Activated CD4-positive, alpha-beta memory T cell treated with anti-CD3 and anti-CD28 coated beads for 36 hours (primary cell): ENCODE data around the gene NAV3. TPM values are rescaled to one million over a fixed set of nuclear protein-coding genes. Genes with fewer than 3 reads are reported as not detected.

Experiments
- CTCF ChIA-PET: fragments of 350-600 bp; sonication (Branson Sonifier 250); formaldehyde crosslinking; loops from one replicate; lab custom pipeline; 2021; ENCODE audit warnings: antibody characterized with exemption, inconsistent platforms; lab: Charles Lee
- POLR2A ChIA-PET: fragments of 350-600 bp; sonication (Branson Sonifier 250); formaldehyde crosslinking; loops from one replicate; lab custom pipeline; 2021; ENCODE audit warnings: antibody characterized with exemption; lab: Charles Lee
- DNase-seq: peaks from one replicate; pipeline ENCODE4 v3.0.0-alpha.2; 2020
- H3K27ac Mint-ChIP-seq: one replicate; pipeline ENCODE4 v1.8.0; 2021; ENCODE audit warnings: mixed read lengths
- H3K27me3 Mint-ChIP-seq: one replicate; pipeline ENCODE4 v1.8.0; 2021; ENCODE audit warnings: mixed read lengths
- H3K36me3 Mint-ChIP-seq: one replicate; pipeline ENCODE4 v1.8.0; 2021; ENCODE audit warnings: mixed read lengths
- H3K4me1 Mint-ChIP-seq: one replicate; pipeline ENCODE4 v1.8.0; 2021; ENCODE audit warnings: low read depth, mixed read lengths
- H3K4me3 Mint-ChIP-seq: one replicate; pipeline ENCODE4 v1.8.0; 2021; ENCODE audit warnings: mild to moderate bottlenecking, mixed read lengths
- H3K9me3 Mint-ChIP-seq: one replicate; pipeline ENCODE4 v1.8.0; 2021; ENCODE audit warnings: mixed read lengths
- intact Hi-C: fragments of 100-400 bp; cut with micrococcal nuclease; formaldehyde crosslinking; loops from one replicate; pipeline ENCODE4 v1.15.1; 2023
- total RNA-seq, 2 experiments: library from RNA; stranded (reverse); gene quantifications; one replicate each; pipeline ENCODE4 v1.2.3, GENCODE V29; 2021

The NAV3 gene
- total RNA-seq, 2 experiments from 2014 or later: not detected

DNA sequence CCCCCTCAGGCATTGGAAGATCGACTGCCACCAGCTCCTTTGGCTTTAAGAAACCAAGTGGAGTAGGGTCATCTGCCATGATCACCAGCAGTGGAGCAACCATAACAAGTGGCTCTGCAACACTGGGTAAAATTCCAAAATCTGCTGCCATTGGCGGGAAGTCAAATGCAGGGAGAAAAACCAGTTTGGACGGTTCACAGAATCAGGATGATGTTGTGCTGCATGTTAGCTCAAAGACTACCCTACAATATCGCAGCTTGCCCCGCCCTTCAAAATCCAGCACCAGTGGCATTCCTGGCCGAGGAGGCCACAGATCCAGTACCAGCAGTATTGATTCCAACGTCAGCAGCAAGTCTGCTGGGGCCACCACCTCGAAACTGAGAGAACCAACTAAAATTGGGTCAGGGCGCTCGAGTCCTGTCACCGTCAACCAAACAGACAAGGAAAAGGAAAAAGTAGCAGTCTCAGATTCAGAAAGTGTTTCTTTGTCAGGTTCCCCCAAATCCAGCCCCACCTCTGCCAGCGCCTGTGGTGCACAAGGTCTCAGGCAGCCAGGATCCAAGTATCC is 288.7 kb downstream of the NAV3 start:
- no peaks in the 10 kb centered on the region for H3K4me1 Mint-ChIP-seq
- CTCF ChIA-PET: no interaction called here
- intact Hi-C loops: no loop called here

DNA sequence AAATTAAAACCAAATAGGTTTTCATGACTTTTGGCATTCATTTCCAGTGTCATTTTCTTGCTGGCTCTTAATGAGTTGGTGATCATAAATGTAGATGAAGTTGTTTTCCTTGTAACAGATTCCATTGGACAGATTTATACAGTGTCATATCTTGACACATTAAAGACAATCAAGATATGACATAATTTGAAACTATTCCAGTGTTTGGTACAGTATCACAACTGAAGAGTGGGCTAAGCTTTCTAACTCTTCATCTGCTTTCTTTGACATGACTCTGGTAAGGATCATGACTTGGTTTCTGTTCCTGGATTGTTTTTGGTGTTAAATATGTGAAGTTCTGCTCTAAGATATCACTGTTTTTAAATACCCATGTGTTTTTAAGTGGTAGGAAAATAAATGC is 289.6 kb downstream of the NAV3 start:
- peaks cover 7% of the 10 kb centered on the region for H3K9me3 Mint-ChIP-seq
- POLR2A ChIA-PET: no interaction called here
- CTCF ChIA-PET: no interaction called here
- intact Hi-C loops: no loop called here
- H3K27me3 Mint-ChIP-seq: no peaks in the 10 kb centered on the region
- no peak overlapping the region for H3K27ac Mint-ChIP-seq
- no peaks in the 10 kb centered on the region for H3K36me3 Mint-ChIP-seq
- H3K4me3 Mint-ChIP-seq: no peak overlapping the region
- no peak for DNase-seq
- H3K4me1 Mint-ChIP-seq: no peaks in the 10 kb centered on the region

More for the DNA sequence above, 288.7 kb downstream of the NAV3 start:
- Mint-ChIP-seq H3K27me3 (no peaks in the 10 kb centered on the region), H3K4me3 (no peak overlapping the region), H3K9me3 (peaks cover 8% of the 10 kb centered on the region), H3K27ac (no peak overlapping the region), H3K36me3 (no peaks in the 10 kb centered on the region)
- no peak for DNase-seq
- POLR2A ChIA-PET: no interaction called here

DNA sequence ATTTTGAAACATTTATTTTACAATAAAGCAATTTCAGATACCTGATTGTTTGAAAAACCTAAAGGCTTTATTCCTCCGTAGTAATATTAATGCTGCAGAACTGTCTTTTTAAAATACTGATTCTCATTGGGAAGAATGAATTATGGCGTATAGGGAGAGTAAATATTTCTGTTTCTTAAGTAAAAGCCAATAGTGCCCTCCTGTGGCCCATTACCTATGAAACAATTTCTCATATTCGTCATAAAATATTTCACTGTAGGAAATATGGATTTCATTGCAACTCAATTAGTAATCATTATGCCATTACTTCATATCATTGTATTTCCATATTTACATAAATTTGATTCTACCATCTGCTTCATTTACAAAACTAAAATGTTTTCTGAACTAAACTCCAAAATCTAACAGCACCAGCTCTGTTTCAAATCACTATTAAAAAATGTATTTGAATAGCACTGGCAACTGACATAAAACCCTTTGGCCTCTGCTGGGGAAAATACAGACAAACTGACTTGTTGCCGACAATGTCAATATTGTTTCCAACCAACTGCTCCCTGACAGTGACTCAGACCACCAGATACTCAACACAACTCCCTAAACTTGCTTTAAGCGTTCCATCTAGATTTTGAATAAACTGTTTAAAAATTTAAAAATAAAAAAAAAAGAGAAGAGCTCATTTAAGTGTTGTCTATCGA is 290.3 kb downstream of the NAV3 start:
- Mint-ChIP-seq H3K4me1 (no peaks in the 10 kb centered on the region), H3K9me3 (peaks cover 7% of the 10 kb centered on the region), H3K4me3 (no peak overlapping the region), H3K27me3 (no peaks in the 10 kb centered on the region), H3K36me3 (no peaks in the 10 kb centered on the region), H3K27ac (no peak overlapping the region)
- POLR2A ChIA-PET: no interaction called here
- no peak for DNase-seq
- CTCF ChIA-PET: no interaction called here
- intact Hi-C loops: no loop called here

DNA sequence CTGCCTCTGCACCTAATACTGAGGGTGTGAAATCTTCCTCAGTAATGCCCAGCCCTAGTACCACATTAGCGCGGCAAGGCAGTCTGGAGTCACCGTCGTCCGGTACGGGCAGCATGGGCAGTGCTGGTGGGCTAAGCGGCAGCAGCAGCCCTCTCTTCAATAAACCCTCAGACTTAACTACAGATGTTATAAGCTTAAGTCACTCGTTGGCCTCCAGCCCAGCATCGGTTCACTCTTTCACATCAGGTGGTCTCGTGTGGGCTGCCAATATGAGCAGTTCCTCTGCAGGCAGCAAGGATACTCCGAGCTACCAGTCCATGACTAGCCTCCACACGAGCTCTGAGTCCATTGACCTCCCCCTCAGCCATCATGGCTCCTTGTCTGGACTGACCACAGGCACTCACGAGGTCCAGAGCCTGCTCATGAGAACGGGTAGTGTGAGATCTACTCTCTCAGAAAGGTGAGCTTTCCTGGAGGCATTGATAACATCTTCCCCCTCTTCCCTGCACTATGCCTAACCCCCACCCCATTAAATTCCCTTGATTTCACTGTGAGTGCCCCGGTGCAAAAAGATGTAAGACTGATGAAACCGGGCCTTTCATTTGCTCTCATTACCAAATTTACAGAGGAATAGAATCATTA is 291.4 kb downstream of the NAV3 start:
- no peak for DNase-seq
- H3K4me3 Mint-ChIP-seq: no peak overlapping the region
- intact Hi-C loops: no loop called here
- H3K27me3 Mint-ChIP-seq: no peaks in the 10 kb centered on the region
- no peaks in the 10 kb centered on the region for H3K4me1 Mint-ChIP-seq
- CTCF ChIA-PET: no interaction called here
- peaks cover 7% of the 10 kb centered on the region for H3K9me3 Mint-ChIP-seq
- H3K27ac Mint-ChIP-seq: no peak overlapping the region
- POLR2A ChIA-PET: no interaction called here
- H3K36me3 Mint-ChIP-seq: no peaks in the 10 kb centered on the region

DNA sequence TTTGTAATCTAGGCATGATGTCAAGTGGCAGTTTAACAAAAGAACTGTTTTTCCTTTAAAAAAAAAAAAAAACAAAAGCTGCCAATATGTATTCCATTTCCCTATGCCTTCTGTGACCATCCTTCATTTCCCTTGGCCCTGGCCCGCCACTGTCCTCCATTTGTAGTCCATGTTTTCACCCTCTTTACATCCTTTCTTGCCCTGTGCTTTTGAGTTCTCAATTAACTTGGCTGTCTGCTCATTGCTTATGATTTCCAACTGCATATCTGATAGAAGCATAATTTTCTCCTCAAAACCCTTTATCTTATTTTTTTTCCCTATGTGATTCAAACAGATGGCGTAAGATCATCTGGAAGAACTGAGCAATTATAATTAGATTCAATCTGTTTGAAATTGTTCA is 297.5 kb downstream of the NAV3 start:
- no peaks in the 10 kb centered on the region for H3K4me1 Mint-ChIP-seq
- ChIA-PET CTCF (no interaction called here), POLR2A (no interaction called here)
- H3K27ac Mint-ChIP-seq: no peak overlapping the region
- no peaks in the 10 kb centered on the region for H3K9me3 Mint-ChIP-seq
- no peak for DNase-seq
- no peak overlapping the region for H3K4me3 Mint-ChIP-seq
- H3K36me3 Mint-ChIP-seq: no peaks in the 10 kb centered on the region
- intact Hi-C loops: no loop called here
- H3K27me3 Mint-ChIP-seq: no peaks in the 10 kb centered on the region

DNA sequence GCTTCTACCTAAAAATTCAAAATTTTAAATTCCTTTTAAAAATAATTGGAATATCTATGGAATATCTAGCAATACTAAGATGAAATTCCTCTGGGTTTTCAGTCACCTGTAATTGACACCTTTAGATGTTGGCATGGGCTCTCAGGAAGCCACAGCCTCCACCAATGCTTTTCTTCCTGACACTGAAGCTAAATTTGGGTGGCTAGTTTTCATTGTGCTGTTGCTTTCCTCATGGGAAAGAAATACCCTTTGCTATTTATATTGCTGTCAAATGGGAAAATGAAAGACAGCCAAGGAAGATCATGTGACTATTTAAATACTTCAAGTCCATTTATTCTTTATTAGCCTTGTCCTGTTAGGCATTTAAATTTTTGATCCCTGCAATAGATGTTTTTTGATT is 313.0 kb downstream of the NAV3 start:
- Mint-ChIP-seq H3K27ac (no peak overlapping the region), H3K4me3 (no peak overlapping the region), H3K9me3 (peaks cover 2% of the 10 kb centered on the region), H3K4me1 (no peaks in the 10 kb centered on the region), H3K36me3 (no peaks in the 10 kb centered on the region), H3K27me3 (no peaks in the 10 kb centered on the region)
- CTCF ChIA-PET: interaction anchor here (1.6 kb wide), 1 partner anchor 14 kb away, joined by 5 read pairs; no protein-coding TSS in a partner anchor
- POLR2A ChIA-PET: no interaction called here
- DNase-seq: no peak
- intact Hi-C loops: loop anchor here (10.0 kb wide), 1 partner anchor 1201 kb away; no protein-coding TSS in a partner anchor

DNA sequence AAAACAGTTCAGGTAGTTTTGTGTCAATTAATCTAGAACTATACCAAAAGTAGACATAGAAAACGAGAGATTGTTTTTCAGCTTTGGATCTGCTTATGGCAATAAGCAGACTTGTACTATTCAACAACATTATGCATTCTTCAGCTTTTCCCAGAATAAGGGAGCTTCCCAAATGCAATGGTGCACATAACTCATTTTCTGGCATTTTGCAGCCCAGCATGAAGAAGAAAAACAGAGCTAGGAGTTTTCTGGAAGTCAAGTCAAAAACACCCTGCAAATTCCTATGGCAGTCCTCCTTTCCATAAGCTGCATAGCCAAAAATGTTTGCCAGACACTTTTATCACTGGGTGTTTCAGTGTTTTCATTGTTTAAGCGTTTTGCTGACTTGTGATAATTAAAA is 314.7 kb downstream of the NAV3 start:
- Mint-ChIP-seq H3K27me3 (no peaks in the 10 kb centered on the region), H3K9me3 (peaks cover 2% of the 10 kb centered on the region), H3K27ac (no peak overlapping the region), H3K4me3 (no peak overlapping the region), H3K36me3 (no peaks in the 10 kb centered on the region), H3K4me1 (no peaks in the 10 kb centered on the region)
- CTCF ChIA-PET: interaction anchor here (1.2 to 1.6 kb wide), 2 partner anchors 15 to 57 kb away, joined by 4 to 5 read pairs; no protein-coding TSS in a partner anchor
- intact Hi-C loops: loop anchor here (10.0 kb wide), 1 partner anchor 1199 kb away; no protein-coding TSS in a partner anchor
- DNase-seq: no peak
- POLR2A ChIA-PET: no interaction called here

DNA sequence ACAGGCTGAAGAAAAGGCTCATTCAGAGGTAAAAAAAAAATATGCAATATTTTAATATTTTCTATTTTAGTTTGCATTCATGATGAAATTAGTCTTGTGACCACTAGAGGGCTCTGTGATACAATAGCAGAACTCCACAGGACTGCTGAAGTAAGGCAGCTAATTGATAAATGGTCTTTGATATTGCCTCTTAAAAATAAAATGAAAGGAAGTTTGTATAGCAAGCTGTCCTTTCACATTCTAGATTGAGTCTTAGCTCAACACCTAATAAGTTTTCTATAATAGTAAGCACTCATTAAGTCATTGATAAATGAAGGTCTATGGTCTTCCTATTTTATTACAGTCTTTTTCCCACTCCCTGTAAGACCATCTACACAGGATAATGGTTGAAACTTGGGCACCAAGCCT is 315.7 kb downstream of the NAV3 start:
- no peaks in the 10 kb centered on the region for H3K4me1 Mint-ChIP-seq
- ChIA-PET CTCF (interaction anchor here (0.7 to 1.5 kb wide), 6 partner anchors 9 to 56 kb away, joined by 3 to 5 read pairs (median 4); no protein-coding TSS in a partner anchor), POLR2A (no interaction called here)
- no peak for DNase-seq
- no peak overlapping the region for H3K27ac Mint-ChIP-seq
- H3K4me3 Mint-ChIP-seq: no peak overlapping the region
- no peaks in the 10 kb centered on the region for H3K27me3 Mint-ChIP-seq
- intact Hi-C loops: loop anchor here (10.0 kb wide), 1 partner anchor 1198 kb away; no protein-coding TSS in a partner anchor
- H3K9me3 Mint-ChIP-seq: peaks cover 2% of the 10 kb centered on the region
- H3K36me3 Mint-ChIP-seq: no peaks in the 10 kb centered on the region

DNA sequence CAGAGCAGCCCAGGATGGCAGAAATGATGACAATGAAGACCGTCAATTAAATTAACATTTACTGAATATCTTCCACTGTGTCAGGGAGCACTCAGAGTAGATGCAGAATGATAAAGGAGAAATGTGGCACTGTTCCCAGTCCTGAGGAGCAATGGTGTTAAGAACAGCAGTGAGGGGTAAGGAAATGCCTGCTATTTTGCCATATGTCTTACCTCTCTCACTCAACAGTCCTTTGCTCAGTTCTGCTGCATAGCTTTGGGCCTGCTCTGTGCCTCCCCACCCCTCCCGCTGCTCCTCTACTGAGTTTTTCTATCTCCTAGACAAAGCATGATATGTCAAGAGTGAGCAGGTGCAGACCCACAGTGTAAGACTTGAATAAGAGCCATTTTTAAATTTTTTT is 318.8 kb downstream of the NAV3 start:
- POLR2A ChIA-PET: no interaction called here
- H3K9me3 Mint-ChIP-seq: no peaks in the 10 kb centered on the region
- no peak overlapping the region for H3K27ac Mint-ChIP-seq
- DNase-seq: no peak
- H3K36me3 Mint-ChIP-seq: no peaks in the 10 kb centered on the region
- H3K4me3 Mint-ChIP-seq: no peak overlapping the region
- intact Hi-C loops: loop anchor here (10.0 kb wide), 1 partner anchor 1195 kb away; no protein-coding TSS in a partner anchor
- H3K4me1 Mint-ChIP-seq: no peaks in the 10 kb centered on the region
- no peaks in the 10 kb centered on the region for H3K27me3 Mint-ChIP-seq
- CTCF ChIA-PET: no interaction called here

DNA sequence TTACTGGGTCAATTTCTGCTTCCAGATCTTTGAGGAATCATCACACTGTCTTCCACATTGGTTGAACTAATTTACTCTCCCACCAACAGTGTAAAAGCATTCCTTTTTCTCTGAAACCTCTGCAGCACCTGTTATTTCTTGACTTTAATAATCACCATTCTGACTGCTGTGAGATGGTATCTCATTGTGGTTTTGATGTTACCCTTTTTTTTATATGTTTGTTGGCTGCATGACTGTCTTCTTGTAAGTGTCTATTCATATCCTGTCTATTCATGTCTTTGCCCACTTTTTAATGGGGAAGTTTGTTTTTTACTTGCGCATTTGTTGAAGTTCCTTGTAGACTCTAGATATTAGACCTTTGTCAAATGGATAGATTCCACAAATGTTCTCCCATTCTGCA is 324.9 kb downstream of the NAV3 start:
- no peak for DNase-seq
- Mint-ChIP-seq H3K4me1 (no peaks in the 10 kb centered on the region), H3K27ac (no peak overlapping the region), H3K36me3 (no peaks in the 10 kb centered on the region), H3K9me3 (no peaks in the 10 kb centered on the region), H3K4me3 (no peak overlapping the region), H3K27me3 (no peaks in the 10 kb centered on the region)
- intact Hi-C loops: no loop called here
- POLR2A ChIA-PET: no interaction called here
- CTCF ChIA-PET: no interaction called here

DNA sequence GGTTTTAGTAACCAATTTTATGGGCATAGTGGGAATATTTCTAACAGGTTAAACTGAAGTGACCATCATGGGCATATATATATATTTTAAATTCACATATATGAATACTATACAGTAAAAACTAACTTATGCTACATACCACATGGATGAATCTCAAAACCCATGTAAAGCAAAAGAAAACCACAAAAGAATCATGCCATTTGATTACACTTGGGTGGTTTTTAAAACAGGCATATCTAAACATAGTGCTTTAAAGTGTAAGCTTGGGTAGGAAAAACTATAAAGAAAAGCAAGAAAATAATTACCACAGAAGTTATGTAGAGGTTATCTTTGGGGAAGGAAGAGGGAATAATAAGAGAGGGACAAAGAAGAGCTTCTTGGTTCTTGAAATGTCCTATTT is 326.1 kb downstream of the NAV3 start:
- CTCF ChIA-PET: no interaction called here
- DNase-seq: no peak
- intact Hi-C loops: no loop called here
- H3K27me3 Mint-ChIP-seq: no peaks in the 10 kb centered on the region
- no peak overlapping the region for H3K27ac Mint-ChIP-seq
- H3K9me3 Mint-ChIP-seq: no peaks in the 10 kb centered on the region
- POLR2A ChIA-PET: no interaction called here
- H3K4me1 Mint-ChIP-seq: no peaks in the 10 kb centered on the region
- no peak overlapping the region for H3K4me3 Mint-ChIP-seq
- H3K36me3 Mint-ChIP-seq: no peaks in the 10 kb centered on the region

DNA sequence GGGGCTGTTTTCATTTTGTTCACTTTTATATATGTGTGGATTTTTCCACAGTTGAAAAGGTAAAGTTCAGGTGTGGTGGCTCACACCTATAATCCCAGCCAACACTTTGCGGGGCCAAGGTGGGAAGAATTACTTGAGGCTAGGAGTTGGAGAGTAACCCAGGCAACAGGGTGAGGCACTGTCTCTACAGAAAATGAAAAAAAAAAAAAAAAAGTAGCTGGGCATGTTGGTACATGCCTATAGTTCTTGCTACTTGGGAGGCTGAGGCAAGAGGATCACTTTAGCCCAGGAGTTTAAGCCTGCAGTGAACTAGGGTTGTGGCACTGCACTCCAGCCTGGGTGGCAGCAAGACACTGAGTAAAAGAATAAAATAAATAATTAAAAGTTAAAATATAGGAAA is 326.5 kb downstream of the NAV3 start:
- no peak for DNase-seq
- no peaks in the 10 kb centered on the region for H3K9me3 Mint-ChIP-seq
- H3K27ac Mint-ChIP-seq: no peak overlapping the region
- intact Hi-C loops: no loop called here
- H3K4me3 Mint-ChIP-seq: no peak overlapping the region
- ChIA-PET POLR2A (no interaction called here), CTCF (no interaction called here)
- no peaks in the 10 kb centered on the region for H3K36me3 Mint-ChIP-seq
- H3K4me1 Mint-ChIP-seq: no peaks in the 10 kb centered on the region
- H3K27me3 Mint-ChIP-seq: no peaks in the 10 kb centered on the region
